ENCODE data around the gene KCNJ15. TPM values are rescaled to one million over a fixed set of nuclear protein-coding genes. Genes with fewer than 3 reads are reported as not detected.

KCNJ15 gene
- total RNA-seq, 1 experiment from 2014 or later: not detected

DNA sequence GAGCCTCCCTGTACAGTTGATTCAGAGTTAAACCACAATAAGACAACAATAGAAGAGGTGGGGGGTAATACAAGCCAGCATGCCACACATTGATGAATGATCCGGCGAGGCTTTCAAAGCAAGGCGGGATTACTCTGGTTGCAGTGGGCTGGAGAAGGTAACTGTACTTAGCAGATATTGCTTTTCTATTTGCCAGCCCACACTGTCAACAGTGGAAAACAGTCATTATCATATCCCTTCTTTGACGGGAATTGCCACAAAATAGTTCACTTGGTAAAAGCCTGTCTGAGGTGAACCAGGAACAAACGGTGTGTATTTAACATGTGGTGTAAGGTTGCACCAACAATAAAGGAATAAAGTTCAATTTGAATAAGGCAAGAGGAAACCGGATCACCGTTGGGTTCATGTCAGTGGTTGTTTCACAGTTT lies 5.8 kb upstream of the KCNJ15 start (continued):
- TF ChIP-seq, protein P1, sequence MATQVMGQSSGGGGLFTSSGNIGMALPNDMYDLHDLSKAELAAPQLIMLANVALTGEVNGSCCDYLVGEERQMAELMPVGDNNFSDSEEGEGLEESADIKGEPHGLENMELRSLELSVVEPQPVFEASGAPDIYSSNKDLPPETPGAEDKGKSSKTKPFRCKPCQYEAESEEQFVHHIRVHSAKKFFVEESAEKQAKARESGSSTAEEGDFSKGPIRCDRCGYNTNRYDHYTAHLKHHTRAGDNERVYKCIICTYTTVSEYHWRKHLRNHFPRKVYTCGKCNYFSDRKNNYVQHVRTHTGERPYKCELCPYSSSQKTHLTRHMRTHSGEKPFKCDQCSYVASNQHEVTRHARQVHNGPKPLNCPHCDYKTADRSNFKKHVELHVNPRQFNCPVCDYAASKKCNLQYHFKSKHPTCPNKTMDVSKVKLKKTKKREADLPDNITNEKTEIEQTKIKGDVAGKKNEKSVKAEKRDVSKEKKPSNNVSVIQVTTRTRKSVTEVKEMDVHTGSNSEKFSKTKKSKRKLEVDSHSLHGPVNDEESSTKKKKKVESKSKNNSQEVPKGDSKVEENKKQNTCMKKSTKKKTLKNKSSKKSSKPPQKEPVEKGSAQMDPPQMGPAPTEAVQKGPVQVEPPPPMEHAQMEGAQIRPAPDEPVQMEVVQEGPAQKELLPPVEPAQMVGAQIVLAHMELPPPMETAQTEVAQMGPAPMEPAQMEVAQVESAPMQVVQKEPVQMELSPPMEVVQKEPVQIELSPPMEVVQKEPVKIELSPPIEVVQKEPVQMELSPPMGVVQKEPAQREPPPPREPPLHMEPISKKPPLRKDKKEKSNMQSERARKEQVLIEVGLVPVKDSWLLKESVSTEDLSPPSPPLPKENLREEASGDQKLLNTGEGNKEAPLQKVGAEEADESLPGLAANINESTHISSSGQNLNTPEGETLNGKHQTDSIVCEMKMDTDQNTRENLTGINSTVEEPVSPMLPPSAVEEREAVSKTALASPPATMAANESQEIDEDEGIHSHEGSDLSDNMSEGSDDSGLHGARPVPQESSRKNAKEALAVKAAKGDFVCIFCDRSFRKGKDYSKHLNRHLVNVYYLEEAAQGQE (IDR thresholded peaks at IDR 0.05; ENCODE audit: low read depth): no peak
- TF ChIP-seq ZNF274 (IDR thresholded peaks at IDR 0.05; ENCODE audit: low read depth, low read length): no peak
- TF ChIP-seq SP1 (IDR thresholded peaks at IDR 0.05; ENCODE audit: low read depth): no peak
- TF ChIP-seq EZH2phosphoT487 (IDR thresholded peaks at IDR 0.05; ENCODE audit: borderline replicate concordance): no peak
- no peak for TF ChIP-seq SRF (IDR thresholded peaks at IDR 0.05; ENCODE audit: low read depth)
- TF ChIP-seq CEBPB (IDR thresholded peaks at IDR 0.05; ENCODE audit: low read depth): no peak

DNA sequence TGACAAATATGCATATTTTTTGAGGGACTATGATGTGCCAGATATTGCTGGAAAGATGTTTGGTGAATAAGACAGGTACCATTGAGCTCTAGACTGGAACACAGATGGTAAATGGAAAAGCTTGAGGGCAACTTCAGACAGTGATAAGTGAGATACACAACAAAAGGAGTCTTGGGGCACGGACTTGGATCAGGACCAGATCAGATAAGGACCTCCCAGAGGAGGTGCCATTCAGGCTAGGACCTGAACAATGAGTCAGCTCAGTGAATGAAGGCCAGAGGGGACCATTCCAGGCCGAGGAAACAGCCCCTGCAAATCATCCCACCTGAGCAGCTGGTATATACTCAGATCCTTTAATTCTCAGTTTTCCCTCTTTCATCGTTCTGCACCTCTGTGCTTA lies 1.8 kb upstream of the KCNJ15 start:
- no peaks in the 10 kb centered on the region for H4K20me1 ChIP-seq (ENCODE audit: insufficient read depth)
- no peak overlapping the region for H3K4me2 ChIP-seq (ENCODE audit: low read length)
- ATAC-seq (no peak), DNase-seq (ENCODE audit: low read depth, low spot score) (no peak)
- H3K4me1 ChIP-seq (ENCODE audit: control insufficient read depth in 1 of 2, insufficient read depth in 2 of 2, low read length in 2 of 2): no peaks in the 10 kb centered on the region
- no peak overlapping the region for H3K9ac ChIP-seq (ENCODE audit: low read length)
- ChIA-PET CTCF (no interaction called here), POLR2A (no interaction called here), RAD21 (ENCODE audit: low non-redundant PET in 1 of 2, low total read pairs in 2 of 2, uncharacterized antibody in 2 of 2, unreplicated experiment in 2 of 2) (no interaction called here)
- intact Hi-C loops (cut with micrococcal nuclease): no loop called here
- H3K79me2 ChIP-seq (ENCODE audit: insufficient read depth, low read length): no peaks in the 10 kb centered on the region
- H3K4me3 ChIP-seq (replicated peaks in 1 of 2; ENCODE audit: low read depth in 1 of 2, low read length in 2 of 2): no peak overlapping the region
- H3K27me3 ChIP-seq (ENCODE audit: insufficient read depth, low read length): no peaks in the 10 kb centered on the region
- H3K36me3 ChIP-seq (ENCODE audit: control insufficient read depth in 1 of 2, insufficient read depth in 2 of 2, low read length in 2 of 2): no peaks in the 10 kb centered on the region
- no peak for TF ChIP-seq ZNF274 (IDR thresholded peaks at IDR 0.05; ENCODE audit: low read depth, low read length)
- no peak for TF ChIP-seq SRF (IDR thresholded peaks at IDR 0.05; ENCODE audit: low read depth)
- TF ChIP-seq SP1 (IDR thresholded peaks at IDR 0.05; ENCODE audit: low read depth): no peak
- H3K27ac ChIP-seq (ENCODE audit: low read depth, low read length): no peak overlapping the region
- H2AFZ ChIP-seq (ENCODE audit: low read depth, low read length, poor library complexity, severe bottlenecking): no peak overlapping the region
- no TSS peak for BruUV-seq (replicated peaks)
- H3K9me3 ChIP-seq (ENCODE audit: control insufficient read depth in 1 of 2, insufficient read depth in 1 of 2, low read depth in 1 of 2, low read length in 2 of 2): peaks cover 0 to 7% of the 10 kb centered on the region in 2 experiments; a peak in 1 of 4 replicates
- no peaks in the 10 kb centered on the region for H3K9me2 ChIP-seq (ENCODE audit: insufficient read depth)

Measured in HCT116 (cell line).